ENCODE results near the gene ZNRF1. TPM values are rescaled to one million over a fixed set of nuclear protein-coding genes. Genes with fewer than 3 reads are reported as not detected.
A peak's percentile ranks its signal among the peaks of the same experiment; 100 is the strongest.

Gene ZNRF1
- total RNA-seq, 3 donors from 2014 or later = 12.8 to 27.5 (median 24.4) TPM

DNA sequence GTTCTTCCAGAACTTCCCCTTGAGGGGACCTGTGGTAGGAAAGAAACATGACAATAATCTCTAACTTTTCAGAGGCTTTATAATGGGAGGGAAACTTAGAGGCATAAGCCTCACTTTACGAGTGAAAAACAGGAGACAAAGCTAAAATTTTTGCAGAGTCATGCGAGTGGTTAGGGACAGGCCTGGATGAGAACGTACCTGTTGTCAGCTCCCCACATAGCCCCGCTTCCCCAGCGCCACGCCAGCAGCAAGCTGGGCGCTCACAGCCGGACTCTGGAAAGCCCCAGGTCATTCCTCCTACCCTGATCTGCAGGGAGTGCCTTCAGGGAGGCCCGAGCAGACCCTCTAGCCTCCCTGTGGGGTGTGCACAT lies 64.1 kb downstream of the ZNRF1 start:
- H3K4me1 ChIP-seq = peaks cover 0 to 5% of the 10 kb centered on the region in 2 donors

DNA sequence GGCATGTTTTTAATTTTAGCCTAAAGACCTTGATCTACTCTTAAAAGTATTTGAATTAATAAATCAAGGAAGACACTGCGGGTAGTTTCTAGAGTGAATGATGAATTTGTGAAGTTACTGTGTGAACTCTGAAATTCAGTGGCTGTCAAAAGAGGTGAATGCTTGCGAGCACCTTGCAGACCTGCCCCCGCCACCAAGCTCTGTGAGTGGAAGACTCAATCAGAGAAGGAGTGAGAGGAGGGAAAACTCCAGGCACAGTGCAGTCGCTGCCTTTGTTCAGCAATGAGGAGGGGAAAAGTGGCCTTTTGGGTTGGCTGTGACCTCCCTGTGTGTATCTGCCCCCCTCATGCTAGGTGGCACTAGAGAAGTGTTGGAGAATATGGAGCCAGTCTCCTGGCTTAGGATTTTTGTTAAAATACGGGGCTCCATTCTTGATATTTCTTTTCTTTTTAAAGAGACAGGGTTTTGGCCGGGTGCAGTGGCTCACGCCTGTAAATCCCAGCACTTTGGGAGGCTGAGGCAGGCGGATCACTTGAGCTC lies 64.8 kb downstream of the ZNRF1 start:
- intact Hi-C loops (cut with DNase I; ENCODE audit: low total_unique reads) = no loop called here
- Histone ChIP-seq H3K27me3 (no peaks in the 10 kb centered on the region), H3K9me3 (no peaks in the 10 kb centered on the region), H3K27ac (peak overlapping the region in 1 of 2 donors; percentile 20), H3K36me3 (no peaks in the 10 kb centered on the region), H3K4me3 (no peak overlapping the region), H3K4me1 (peaks cover 0 to 5% of the 10 kb centered on the region in 2 donors)
- DNase-seq (ENCODE audit: low spot score in 2 of 2) = no peak
- TF ChIP-seq POLR2AphosphoS5 (IDR thresholded peaks at IDR 0.05) (no peak), POLR2A (IDR thresholded peaks at IDR 0.05) (no peak)
- TF ChIP-seq, protein P1, sequence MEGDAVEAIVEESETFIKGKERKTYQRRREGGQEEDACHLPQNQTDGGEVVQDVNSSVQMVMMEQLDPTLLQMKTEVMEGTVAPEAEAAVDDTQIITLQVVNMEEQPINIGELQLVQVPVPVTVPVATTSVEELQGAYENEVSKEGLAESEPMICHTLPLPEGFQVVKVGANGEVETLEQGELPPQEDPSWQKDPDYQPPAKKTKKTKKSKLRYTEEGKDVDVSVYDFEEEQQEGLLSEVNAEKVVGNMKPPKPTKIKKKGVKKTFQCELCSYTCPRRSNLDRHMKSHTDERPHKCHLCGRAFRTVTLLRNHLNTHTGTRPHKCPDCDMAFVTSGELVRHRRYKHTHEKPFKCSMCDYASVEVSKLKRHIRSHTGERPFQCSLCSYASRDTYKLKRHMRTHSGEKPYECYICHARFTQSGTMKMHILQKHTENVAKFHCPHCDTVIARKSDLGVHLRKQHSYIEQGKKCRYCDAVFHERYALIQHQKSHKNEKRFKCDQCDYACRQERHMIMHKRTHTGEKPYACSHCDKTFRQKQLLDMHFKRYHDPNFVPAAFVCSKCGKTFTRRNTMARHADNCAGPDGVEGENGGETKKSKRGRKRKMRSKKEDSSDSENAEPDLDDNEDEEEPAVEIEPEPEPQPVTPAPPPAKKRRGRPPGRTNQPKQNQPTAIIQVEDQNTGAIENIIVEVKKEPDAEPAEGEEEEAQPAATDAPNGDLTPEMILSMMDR (IDR thresholded peaks at IDR 0.05) = no peak

More for the DNA sequence above, 64.1 kb downstream of the ZNRF1 start:
- no peaks in the 10 kb centered on the region for H3K9me3 ChIP-seq
- no peaks in the 10 kb centered on the region for H3K27me3 ChIP-seq
- intact Hi-C loops (cut with DNase I; ENCODE audit: low total_unique reads) = no loop called here
- TF ChIP-seq POLR2A (IDR thresholded peaks at IDR 0.05) (no peak), POLR2AphosphoS5 (IDR thresholded peaks at IDR 0.05) (no peak)
- TF ChIP-seq, protein P1 (IDR thresholded peaks at IDR 0.05) = no peak
- H3K4me3 ChIP-seq = no peak overlapping the region
- H3K36me3 ChIP-seq = no peaks in the 10 kb centered on the region
- peak overlapping the region in 1 of 2 donors; percentile 4 for H3K27ac ChIP-seq
- no peak for DNase-seq (ENCODE audit: low spot score in 2 of 2)

DNA sequence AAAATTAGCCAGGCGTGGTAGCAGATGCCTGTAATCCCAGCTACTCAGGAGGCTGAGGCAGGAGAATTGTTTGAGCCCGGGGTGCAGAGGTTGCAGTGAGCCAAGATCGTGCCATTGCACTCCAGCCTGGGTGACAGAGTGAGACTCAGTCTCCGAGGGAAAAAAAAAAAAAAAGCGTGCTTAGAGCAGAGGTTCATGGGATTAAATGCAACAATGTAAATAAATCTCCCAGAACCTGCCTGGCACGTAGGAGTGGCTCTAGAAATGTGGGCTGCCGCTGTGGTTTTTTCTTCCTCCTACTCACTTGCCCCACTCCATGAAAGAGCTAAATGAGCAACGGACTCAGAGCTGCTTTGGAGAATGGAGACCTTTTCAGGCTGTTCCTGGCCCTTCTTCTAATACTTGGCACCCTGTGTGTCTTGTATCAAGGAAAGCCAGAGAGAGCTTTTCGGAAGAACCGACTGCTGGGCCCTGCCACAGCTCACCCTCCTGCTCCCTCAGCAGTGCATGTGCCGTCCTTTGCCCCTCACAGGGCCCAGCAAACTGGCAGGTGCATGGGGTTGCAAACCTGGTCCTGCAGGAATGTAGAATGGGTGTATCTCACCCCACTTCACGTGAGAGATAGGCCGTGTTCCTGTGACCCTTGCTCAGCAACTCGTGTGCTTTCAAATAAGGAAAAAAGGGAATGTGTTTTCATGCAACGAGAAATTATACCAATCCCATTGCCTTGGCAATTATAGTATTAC lies 65.8 kb downstream of the ZNRF1 start:
- TF ChIP-seq POLR2AphosphoS5 (IDR thresholded peaks at IDR 0.05) (no peak), POLR2A (IDR thresholded peaks at IDR 0.05) (no peak)
- TF ChIP-seq, protein P1 (IDR thresholded peaks at IDR 0.05) = no peak
- intact Hi-C loops (cut with DNase I; ENCODE audit: low total_unique reads) = no loop called here
- Histone ChIP-seq H3K27me3 (no peaks in the 10 kb centered on the region), H3K4me3 (no peak overlapping the region), H3K36me3 (no peaks in the 10 kb centered on the region), H3K4me1 (peaks cover 0 to 5% of the 10 kb centered on the region in 2 donors), H3K27ac (peak overlapping the region; percentile 67 to 69), H3K9me3 (no peaks in the 10 kb centered on the region)
- DNase-seq (ENCODE audit: low spot score in 2 of 2) = peak in 1 of 2 donors; percentile 27

DNA sequence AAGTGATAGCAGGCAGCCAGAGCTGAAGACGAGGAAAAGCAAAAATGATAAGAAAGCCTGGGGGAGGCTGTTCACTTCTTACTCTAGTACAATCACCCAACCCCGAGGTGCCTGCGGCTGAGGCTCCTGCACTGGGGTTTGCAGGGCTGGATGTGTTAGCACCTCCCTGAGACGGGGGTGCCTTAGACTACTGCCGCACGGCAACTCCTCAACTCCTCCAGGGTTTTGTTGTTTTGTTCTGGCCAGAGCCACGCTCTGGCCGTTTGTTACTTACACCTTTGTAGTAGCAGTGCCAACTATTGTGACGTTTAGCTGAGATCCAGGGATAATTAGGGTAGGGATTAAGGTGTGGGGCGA lies 66.3 kb downstream of the ZNRF1 start:
- Histone ChIP-seq H3K4me3 (no peak overlapping the region), H3K36me3 (no peaks in the 10 kb centered on the region), H3K27ac (peak overlapping the region; percentile 67 to 69), H3K27me3 (no peaks in the 10 kb centered on the region), H3K9me3 (no peaks in the 10 kb centered on the region), H3K4me1 (peaks cover 0 to 5% of the 10 kb centered on the region in 2 donors)
- intact Hi-C loops (cut with DNase I; ENCODE audit: low total_unique reads) = no loop called here
- TF ChIP-seq POLR2AphosphoS5 (IDR thresholded peaks at IDR 0.05) (no peak), POLR2A (IDR thresholded peaks at IDR 0.05) (no peak)
- TF ChIP-seq, protein P1 (IDR thresholded peaks at IDR 0.05) = no peak
- no peak for DNase-seq (ENCODE audit: low spot score in 2 of 2)

GRCh38 chr16:75065521-75066149 lies 66.8 kb downstream of the ZNRF1 start:
- no peak for DNase-seq (ENCODE audit: low spot score in 2 of 2)
- H3K27me3 ChIP-seq = no peaks in the 10 kb centered on the region
- peak overlapping the region; percentile 67 to 69 for H3K27ac ChIP-seq
- no peaks in the 10 kb centered on the region for H3K9me3 ChIP-seq
- H3K36me3 ChIP-seq = no peaks in the 10 kb centered on the region
- H3K4me1 ChIP-seq = peaks cover 0 to 5% of the 10 kb centered on the region in 2 donors
- intact Hi-C loops (cut with DNase I; ENCODE audit: low total_unique reads) = no loop called here
- H3K4me3 ChIP-seq = no peak overlapping the region
- TF ChIP-seq POLR2A (IDR thresholded peaks at IDR 0.05) (no peak), POLR2AphosphoS5 (IDR thresholded peaks at IDR 0.05) (no peak)
- TF ChIP-seq, protein P1 (IDR thresholded peaks at IDR 0.05) = no peak

All from breast epithelium (tissue), 4 donors.